Mesenchymal stem cell (in vitro differentiated cells and primary cell): Measurements from ENCODE around the gene METTL16.

ENCODE experiments used
- DNase-seq: peaks from one replicate; pipeline ENCODE4 v3.0.0-alpha.2; 2013
- H2AFZ ChIP-seq: one replicate; pipeline ENCODE4 v1.6.1; 2013; ENCODE audit warnings: low read depth, mild to moderate bottlenecking, control low read depth, inconsistent platforms, low read length, moderate library complexity
- H2AK5ac ChIP-seq: 2 replicates; pipeline ENCODE4 v1.6.1; 2013; ENCODE audit warnings: low read length, moderate library complexity, mild to moderate bottlenecking, inconsistent platforms; ENCODE audit not compliant: severe bottlenecking
- H2BK120ac ChIP-seq: one replicate; pipeline ENCODE4 v1.6.1; 2013; ENCODE audit warnings: low read depth, mild to moderate bottlenecking, inconsistent platforms, low read length, moderate library complexity
- H2BK12ac ChIP-seq, 2 experiments: one replicate each; pipeline ENCODE4 v1.6.1; 2013; ENCODE audit warnings: inconsistent platforms in 2 of 2, low read length in 2 of 2, mild to moderate bottlenecking in 2 of 2, moderate library complexity in 2 of 2, control low read depth in 1 of 2
- H2BK15ac ChIP-seq: one replicate; pipeline ENCODE4 v1.6.1; 2013; ENCODE audit warnings: mild to moderate bottlenecking, low read depth, inconsistent platforms; ENCODE audit not compliant: poor library complexity, severe bottlenecking
- H2BK5ac ChIP-seq: 2 replicates; pipeline ENCODE4 v1.6.1; 2013; ENCODE audit warnings: low read depth, mild to moderate bottlenecking, low read length, control low read depth, inconsistent platforms; ENCODE audit not compliant: poor library complexity, severe bottlenecking
- H3K14ac ChIP-seq, 2 experiments: one replicate each; pipeline ENCODE4 v1.6.1; 2013; ENCODE audit warnings: inconsistent platforms in 2 of 2, low read length in 2 of 2, control low read depth in 1 of 2, mild to moderate bottlenecking in 1 of 2, moderate library complexity in 1 of 2
- H3K18ac ChIP-seq, 2 experiments: one replicate each; pipeline ENCODE4 v1.6.1; 2013; ENCODE audit warnings: inconsistent platforms in 2 of 2, low read length in 2 of 2, control low read depth in 1 of 2, low read depth in 1 of 2, mild to moderate bottlenecking in 1 of 2
- H3K23ac ChIP-seq, 2 experiments: one replicate each; pipeline ENCODE4 v1.6.1; 2013; ENCODE audit warnings: inconsistent platforms in 2 of 2, low read length in 2 of 2, mild to moderate bottlenecking in 2 of 2, moderate library complexity in 2 of 2, control low read depth in 1 of 2
- H3K27ac ChIP-seq: 2 replicates; pipeline ENCODE4 v1.5.1; 2013; ENCODE audit warnings: mild to moderate bottlenecking, moderate library complexity, low read length, control low read depth, inconsistent platforms; ENCODE audit not compliant: poor library complexity, severe bottlenecking
- H3K27me3 ChIP-seq, 2 experiments: 2 replicates each; pipeline versions ENCODE4 v1.6.1 to v1.7.0; 2013; ENCODE audit warnings: low read length in 2 of 2, mild to moderate bottlenecking in 2 of 2, moderate library complexity in 2 of 2, control low read depth in 1 of 2, inconsistent platforms in 1 of 2; ENCODE audit not compliant: control insufficient read depth in 1 of 2, insufficient read depth in 1 of 2
- H3K36me3 ChIP-seq, 2 experiments: 2 replicates each; pipeline versions ENCODE4 v1.6.1 to v1.7.0; 2013; ENCODE audit warnings: low read length in 2 of 2, control low read depth in 1 of 2, inconsistent platforms in 1 of 2, low read depth in 1 of 2, mild to moderate bottlenecking in 1 of 2; ENCODE audit not compliant: insufficient read depth in 2 of 2, control insufficient read depth in 1 of 2
- H3K4ac ChIP-seq, 2 experiments: one replicate each; pipeline ENCODE4 v1.6.1; 2013; ENCODE audit warnings: inconsistent platforms in 2 of 2, low read length in 2 of 2, mild to moderate bottlenecking in 2 of 2, moderate library complexity in 2 of 2, control low read depth in 1 of 2, low read depth in 1 of 2
- H3K4me1 ChIP-seq: 2 replicates; pipeline ENCODE4 v1.6.1; 2013; ENCODE audit warnings: low read depth, low read length, control low read depth; ENCODE audit not compliant: control insufficient read depth, insufficient read depth
- H3K4me2 ChIP-seq: 2 replicates; pipeline ENCODE4 v1.6.1; 2013; ENCODE audit warnings: low read length, mild to moderate bottlenecking, inconsistent platforms; ENCODE audit not compliant: poor library complexity, severe bottlenecking
- H3K4me3 ChIP-seq, 2 experiments: 2 replicates each; pipeline versions ENCODE4 v1.5.1 to v1.7.0; 2013; ENCODE audit warnings: low read length in 2 of 2, mild to moderate bottlenecking in 2 of 2, control low read depth in 1 of 2, low read depth in 1 of 2; ENCODE audit not compliant: insufficient read depth in 1 of 2
- H3K79me1 ChIP-seq: replicated peaks from 2 replicates; pipeline ENCODE4 v1.6.1; 2013; ENCODE audit warnings: mild to moderate bottlenecking, control low read depth, low read length, inconsistent platforms; ENCODE audit not compliant: poor library complexity, severe bottlenecking
- H3K9ac ChIP-seq: 2 replicates; pipeline ENCODE4 v1.7.0; 2013; ENCODE audit warnings: mild to moderate bottlenecking, low read length, moderate library complexity
- H3K9me3 ChIP-seq: 2 replicates; pipeline ENCODE4 v1.7.0; 2013; ENCODE audit warnings: mild to moderate bottlenecking, low read length; ENCODE audit not compliant: control insufficient read depth
- H4K8ac ChIP-seq: one replicate; pipeline ENCODE4 v1.6.1; 2013; ENCODE audit warnings: inconsistent platforms, mild to moderate bottlenecking, low read length, moderate library complexity
- H4K91ac ChIP-seq: one replicate; pipeline ENCODE4 v1.6.1; 2013; ENCODE audit warnings: mild to moderate bottlenecking, low read length, inconsistent platforms
- WGBS: methylation state at CpG from one replicate; pipeline ENCODE4 v1.1.7; 2013; ENCODE audit warnings: mixed read lengths; 5-methylcytosine and 5-hydroxymethylcytosine counted together

Gene METTL16

DNA sequence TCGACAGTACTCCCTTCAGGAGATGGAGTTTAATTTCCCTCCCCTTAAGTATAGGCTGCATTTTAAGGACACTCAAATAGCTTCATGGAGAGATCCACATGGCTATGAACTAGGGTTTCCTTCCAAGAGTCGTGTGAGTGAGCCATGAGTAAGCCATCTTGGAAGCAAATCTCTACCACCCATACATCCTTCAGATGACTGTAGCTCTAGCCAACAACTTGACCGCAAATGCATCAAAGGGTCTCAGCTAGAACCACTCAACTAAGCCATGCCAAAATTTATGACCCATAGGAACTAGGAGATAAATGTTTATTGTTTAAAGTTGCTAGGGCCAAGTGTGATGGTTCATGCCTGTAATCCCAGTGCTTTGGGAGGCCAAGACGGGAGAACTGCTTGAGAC is 43.4 kb downstream of the METTL16 start:
- DNase-seq: peak; percentile 24
- no peak overlapping the region for H3K4me2 ChIP-seq

DNA sequence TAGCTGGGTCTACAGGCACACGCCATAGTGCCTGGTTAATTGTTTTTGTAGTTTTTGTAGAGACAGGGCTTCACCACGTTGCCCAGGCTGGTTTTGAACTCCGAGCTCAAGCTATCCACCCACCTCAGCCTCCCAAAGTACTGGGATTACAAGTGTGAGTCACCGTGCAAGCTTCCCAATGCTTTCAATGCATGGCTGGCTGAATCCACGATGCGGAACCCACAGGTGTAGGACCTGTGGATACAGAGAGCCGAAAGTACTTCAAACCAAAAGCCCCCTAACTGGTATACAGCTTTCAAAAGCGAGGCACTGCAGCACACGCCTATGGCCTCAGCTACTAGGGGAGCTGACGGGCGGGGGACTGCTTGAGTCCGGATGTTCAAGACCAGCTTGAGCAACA is 44.8 kb downstream of the METTL16 start:
- DNase-seq: no peak
- no peaks in the 10 kb centered on the region for H3K9me3 ChIP-seq
- H3K4me1 ChIP-seq: peaks cover 6% of the 10 kb centered on the region
- no peak overlapping the region for H4K91ac ChIP-seq
- no peak overlapping the region for H3K23ac ChIP-seq
- H3K4me2 ChIP-seq: no peak overlapping the region
- peaks cover 1% of the 10 kb centered on the region for H3K79me1 ChIP-seq
- H2AFZ ChIP-seq: no peak overlapping the region
- no peak overlapping the region for H2BK15ac ChIP-seq
- no peak overlapping the region for H3K4ac ChIP-seq
- WGBS: 96% methylated on average over 11 of the region's 12 CpGs
- H3K36me3 ChIP-seq: peaks cover 22 to 59% of the 10 kb centered on the region in 2 experiments
- no peaks in the 10 kb centered on the region for H3K27me3 ChIP-seq
- H3K14ac ChIP-seq: no peak overlapping the region
- H2AK5ac ChIP-seq: no peak overlapping the region
- no peak overlapping the region for H2BK120ac ChIP-seq
- H3K18ac ChIP-seq: no peak overlapping the region
- H3K4me3 ChIP-seq: no peak overlapping the region
- H2BK12ac ChIP-seq: no peak overlapping the region
- H3K9ac ChIP-seq: no peak overlapping the region
- no peak overlapping the region for H2BK5ac ChIP-seq
- no peak overlapping the region for H4K8ac ChIP-seq
- peak overlapping the region; percentile 42 for H3K27ac ChIP-seq

More for the DNA sequence above, 43.4 kb downstream of the METTL16 start:
- Histone ChIP-seq H2BK120ac (no peak overlapping the region), H3K9ac (peak overlapping the region; percentile 62), H3K27ac (no peak overlapping the region), H3K79me1 (peaks cover 1% of the 10 kb centered on the region), H3K4me3 (no peak overlapping the region), H2BK15ac (no peak overlapping the region), H3K9me3 (no peaks in the 10 kb centered on the region), H2AFZ (no peak overlapping the region), H3K4ac (no peak overlapping the region), H2AK5ac (no peak overlapping the region), H3K14ac (no peak overlapping the region), H2BK5ac (no peak overlapping the region), H3K4me1 (peaks cover 5% of the 10 kb centered on the region), H3K27me3 (no peaks in the 10 kb centered on the region), H3K18ac (no peak overlapping the region), H4K8ac (no peak overlapping the region), H3K36me3 (peaks cover 17 to 59% of the 10 kb centered on the region in 2 experiments), H2BK12ac (no peak overlapping the region), H3K23ac (no peak overlapping the region), H4K91ac (no peak overlapping the region)
- 100% methylated on average over 2 of the region's 4 CpGs for WGBS

DNA sequence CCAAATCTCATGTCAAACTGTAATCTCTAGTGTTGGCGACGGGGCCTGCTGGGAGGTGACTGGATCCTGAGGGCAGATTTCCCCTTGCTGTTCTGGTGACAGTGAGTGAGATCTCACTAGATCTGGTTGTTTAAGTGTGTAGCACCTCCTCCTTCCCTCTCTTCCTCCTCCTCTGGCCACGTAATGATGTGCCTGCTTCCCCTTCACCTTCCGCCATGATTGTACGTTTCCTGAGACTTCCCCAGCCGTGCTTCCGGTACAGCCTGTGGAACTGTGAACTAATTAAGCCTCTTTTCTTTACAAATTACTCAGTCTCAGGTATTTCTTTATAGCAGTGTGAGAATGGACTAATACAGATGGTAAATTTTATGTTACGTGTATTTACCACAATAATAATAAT is 49.2 kb downstream of the METTL16 start:
- Histone ChIP-seq H4K91ac (no peak overlapping the region), H3K27ac (no peak overlapping the region), H3K36me3 (peaks cover 19 to 42% of the 10 kb centered on the region in 2 experiments), H4K8ac (no peak overlapping the region), H2AFZ (no peak overlapping the region), H3K4me3 (no peak overlapping the region), H2AK5ac (no peak overlapping the region), H3K27me3 (no peaks in the 10 kb centered on the region), H3K9me3 (no peaks in the 10 kb centered on the region), H2BK12ac (no peak overlapping the region), H3K79me1 (peaks cover 2% of the 10 kb centered on the region), H3K4me2 (no peak overlapping the region), H2BK15ac (no peak overlapping the region), H3K9ac (no peak overlapping the region), H3K18ac (no peak overlapping the region), H3K4me1 (peaks cover 7% of the 10 kb centered on the region), H2BK120ac (no peak overlapping the region), H2BK5ac (no peak overlapping the region), H3K23ac (no peak overlapping the region), H3K14ac (peak overlapping the region in 1 of 2 experiments; percentile 60), H3K4ac (no peak overlapping the region)
- no peak for DNase-seq
- WGBS: 98% methylated on average over 6 of the region's 8 CpGs

GRCh38 chr17:2459917-2460271 is 51.8 kb downstream of the METTL16 start:
- Histone ChIP-seq H3K9ac (peak overlapping the region; percentile 25), H2BK15ac (no peak overlapping the region), H4K91ac (no peak overlapping the region), H3K18ac (no peak overlapping the region), H4K8ac (no peak overlapping the region), H3K27me3 (no peaks in the 10 kb centered on the region), H3K27ac (peak overlapping the region; percentile 20), H2BK5ac (no peak overlapping the region), H3K4ac (no peak overlapping the region), H3K36me3 (peaks cover 12 to 40% of the 10 kb centered on the region in 2 experiments), H3K4me3 (no peak overlapping the region), H2AK5ac (peak overlapping the region; percentile 56), H2AFZ (no peak overlapping the region), H3K14ac (no peak overlapping the region), H2BK12ac (no peak overlapping the region), H3K23ac (no peak overlapping the region), H3K79me1 (peaks cover 12% of the 10 kb centered on the region), H3K4me1 (peaks cover 3% of the 10 kb centered on the region), H3K9me3 (no peaks in the 10 kb centered on the region), H2BK120ac (no peak overlapping the region), H3K4me2 (no peak overlapping the region)
- DNase-seq: peak; percentile 27
- 100% methylated on average over 1 of the region's 3 CpGs for WGBS
